A673 (cell line): ENCODE measurements around the gene TTC28.

Source experiments
- EZH2 ChIP-seq: fragments of 200-600 bp; sonication (generic); IDR thresholded peaks from 2 replicates; pipeline ENCODE4 v1.6.1; 2017; ENCODE audit warnings: borderline replicate concordance, low read depth, mild to moderate bottlenecking, mixed read lengths, antibody characterized with exemption, low read length; ENCODE audit not compliant: poor library complexity, severe bottlenecking
- TF ChIP-seq, protein P1 (sequence below): fragments of 300-800, 200-600 bp; sonication (generic); conservative IDR thresholded peaks from 2 replicates; pipeline ENCODE4 v1.5.1; 2017; ENCODE audit warnings: low read depth, mild to moderate bottlenecking, antibody characterized with exemption, low read length, moderate library complexity, mixed read lengths

DNA sequence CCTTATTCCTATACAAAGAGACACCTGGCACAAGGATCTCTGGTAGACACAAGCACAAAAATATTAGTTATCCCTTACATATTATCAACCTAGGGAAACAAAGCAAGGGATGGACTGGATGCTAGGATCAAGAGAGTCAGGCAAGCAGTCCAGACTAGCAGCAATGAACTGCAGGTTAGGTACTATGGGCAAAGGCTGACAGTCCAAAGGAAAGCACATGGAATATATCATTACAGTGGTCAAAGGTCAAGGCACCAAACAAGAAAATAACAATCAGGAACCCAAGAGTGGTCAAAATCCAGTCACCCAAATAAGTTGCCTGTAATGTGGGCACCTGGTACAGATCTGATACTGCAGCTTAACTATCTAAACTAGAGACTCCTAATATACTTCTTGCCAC is 77.7 kb downstream of the TTC28 start:
- TF ChIP-seq, protein P1, sequence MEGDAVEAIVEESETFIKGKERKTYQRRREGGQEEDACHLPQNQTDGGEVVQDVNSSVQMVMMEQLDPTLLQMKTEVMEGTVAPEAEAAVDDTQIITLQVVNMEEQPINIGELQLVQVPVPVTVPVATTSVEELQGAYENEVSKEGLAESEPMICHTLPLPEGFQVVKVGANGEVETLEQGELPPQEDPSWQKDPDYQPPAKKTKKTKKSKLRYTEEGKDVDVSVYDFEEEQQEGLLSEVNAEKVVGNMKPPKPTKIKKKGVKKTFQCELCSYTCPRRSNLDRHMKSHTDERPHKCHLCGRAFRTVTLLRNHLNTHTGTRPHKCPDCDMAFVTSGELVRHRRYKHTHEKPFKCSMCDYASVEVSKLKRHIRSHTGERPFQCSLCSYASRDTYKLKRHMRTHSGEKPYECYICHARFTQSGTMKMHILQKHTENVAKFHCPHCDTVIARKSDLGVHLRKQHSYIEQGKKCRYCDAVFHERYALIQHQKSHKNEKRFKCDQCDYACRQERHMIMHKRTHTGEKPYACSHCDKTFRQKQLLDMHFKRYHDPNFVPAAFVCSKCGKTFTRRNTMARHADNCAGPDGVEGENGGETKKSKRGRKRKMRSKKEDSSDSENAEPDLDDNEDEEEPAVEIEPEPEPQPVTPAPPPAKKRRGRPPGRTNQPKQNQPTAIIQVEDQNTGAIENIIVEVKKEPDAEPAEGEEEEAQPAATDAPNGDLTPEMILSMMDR, result no peak
- no peak for TF ChIP-seq EZH2
